HL-60 (cell line): ENCODE data around the gene ZNF652.

ENCODE experiments used
- DNase-seq, 2 experiments: peaks; one replicate each; pipeline ENCODE4 v3.0.0-alpha.2; 2010 to 2020; ENCODE audit warnings: low read depth in 1 of 2, low spot score in 1 of 2
- H3K27ac ChIP-seq: fragments of 250-450 bp; sonication (Bioruptor Pico); replicated peaks from 2 replicates; pipeline ENCODE4 v1.5.1; 2020; ENCODE audit warnings: mild to moderate bottlenecking, moderate library complexity
- H3K27me3 ChIP-seq: fragments of 250-450 bp; sonication (Bioruptor Pico); 2 replicates; pipeline ENCODE4 v1.5.1; 2021; ENCODE audit warnings: mild to moderate bottlenecking, moderate library complexity; ENCODE audit not compliant: insufficient read depth, poor library complexity, severe bottlenecking
- H3K4me3 ChIP-seq: replicated peaks from 2 replicates; pipeline ENCODE4 v1.5.1; 2011; ENCODE audit warnings: mild to moderate bottlenecking, control low read depth, low read length; ENCODE audit not compliant: insufficient read depth
- GABPA ChIP-seq: IDR thresholded peaks from 2 replicates; pipeline ENCODE4 v1.6.1; 2012; ENCODE audit warnings: low read depth
- POLR2AphosphoS5 ChIP-seq: IDR thresholded peaks from 2 replicates; pipeline ENCODE4 v1.6.1; 2012; ENCODE audit warnings: low read depth
- SPI1 ChIP-seq: IDR thresholded peaks from 2 replicates; pipeline ENCODE4 v1.6.1; 2012; ENCODE audit warnings: low read depth, mild to moderate bottlenecking, borderline replicate concordance
- TF ChIP-seq, protein P1 (sequence below): IDR thresholded peaks from one replicate; pipeline ENCODE4 v1.5.1; 2011; ENCODE audit warnings: low read length, control low read depth, inconsistent platforms; ENCODE audit not compliant: insufficient read depth
- TF ChIP-seq, protein P2 (sequence below): IDR thresholded peaks from 2 replicates; pipeline ENCODE4 v1.6.1; 2012; ENCODE audit warnings: low read depth; ENCODE audit not compliant: insufficient replicate concordance

Gene ZNF652

DNA sequence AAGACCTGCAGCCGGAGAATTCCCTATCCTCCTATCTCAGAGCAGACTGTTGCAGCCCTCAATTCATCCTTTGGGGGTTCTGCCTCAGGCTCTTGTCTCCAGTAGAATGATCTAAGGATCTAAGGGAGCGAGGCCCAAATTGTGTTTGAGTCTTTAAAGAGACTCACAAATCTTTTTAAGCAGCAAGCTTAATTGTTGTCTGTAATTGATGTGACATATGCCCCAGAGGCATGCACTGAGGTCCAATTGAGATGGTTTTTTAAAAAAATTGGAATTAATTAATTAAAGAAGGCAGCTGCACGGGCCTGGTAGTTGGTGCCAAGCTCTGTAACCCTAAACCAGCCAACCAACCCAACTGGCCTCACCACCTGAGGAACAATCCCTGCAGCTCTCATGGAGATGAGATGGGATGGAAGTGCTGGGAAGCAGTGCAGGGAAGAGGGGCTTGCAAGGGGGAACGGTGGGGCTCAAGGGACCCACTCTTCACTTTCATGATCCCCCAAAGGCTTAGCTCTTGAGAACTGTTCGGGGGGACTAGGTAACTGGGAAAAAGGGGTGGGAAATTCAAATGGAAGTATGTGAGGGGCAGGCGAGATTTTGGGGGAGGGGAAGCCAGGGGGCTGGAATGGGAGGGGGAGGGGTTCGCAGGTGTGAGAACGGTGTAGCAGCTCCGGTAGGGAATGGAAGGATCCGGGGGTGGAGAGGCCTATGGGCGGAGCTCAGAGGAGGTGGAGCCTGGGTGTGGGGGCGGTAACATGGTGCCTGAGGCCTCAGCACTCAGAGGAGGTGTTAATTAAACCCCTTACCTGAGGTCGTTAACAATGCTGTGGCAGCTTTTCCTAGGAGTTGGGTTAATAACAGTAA lies 9.2 kb upstream of the ZNF652 start:
- no peak for TF ChIP-seq POLR2AphosphoS5
- TF ChIP-seq GABPA, result no peak
- TF ChIP-seq, protein P1, sequence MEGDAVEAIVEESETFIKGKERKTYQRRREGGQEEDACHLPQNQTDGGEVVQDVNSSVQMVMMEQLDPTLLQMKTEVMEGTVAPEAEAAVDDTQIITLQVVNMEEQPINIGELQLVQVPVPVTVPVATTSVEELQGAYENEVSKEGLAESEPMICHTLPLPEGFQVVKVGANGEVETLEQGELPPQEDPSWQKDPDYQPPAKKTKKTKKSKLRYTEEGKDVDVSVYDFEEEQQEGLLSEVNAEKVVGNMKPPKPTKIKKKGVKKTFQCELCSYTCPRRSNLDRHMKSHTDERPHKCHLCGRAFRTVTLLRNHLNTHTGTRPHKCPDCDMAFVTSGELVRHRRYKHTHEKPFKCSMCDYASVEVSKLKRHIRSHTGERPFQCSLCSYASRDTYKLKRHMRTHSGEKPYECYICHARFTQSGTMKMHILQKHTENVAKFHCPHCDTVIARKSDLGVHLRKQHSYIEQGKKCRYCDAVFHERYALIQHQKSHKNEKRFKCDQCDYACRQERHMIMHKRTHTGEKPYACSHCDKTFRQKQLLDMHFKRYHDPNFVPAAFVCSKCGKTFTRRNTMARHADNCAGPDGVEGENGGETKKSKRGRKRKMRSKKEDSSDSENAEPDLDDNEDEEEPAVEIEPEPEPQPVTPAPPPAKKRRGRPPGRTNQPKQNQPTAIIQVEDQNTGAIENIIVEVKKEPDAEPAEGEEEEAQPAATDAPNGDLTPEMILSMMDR, result no peak
- no peak for TF ChIP-seq SPI1
- TF ChIP-seq, protein P2, sequence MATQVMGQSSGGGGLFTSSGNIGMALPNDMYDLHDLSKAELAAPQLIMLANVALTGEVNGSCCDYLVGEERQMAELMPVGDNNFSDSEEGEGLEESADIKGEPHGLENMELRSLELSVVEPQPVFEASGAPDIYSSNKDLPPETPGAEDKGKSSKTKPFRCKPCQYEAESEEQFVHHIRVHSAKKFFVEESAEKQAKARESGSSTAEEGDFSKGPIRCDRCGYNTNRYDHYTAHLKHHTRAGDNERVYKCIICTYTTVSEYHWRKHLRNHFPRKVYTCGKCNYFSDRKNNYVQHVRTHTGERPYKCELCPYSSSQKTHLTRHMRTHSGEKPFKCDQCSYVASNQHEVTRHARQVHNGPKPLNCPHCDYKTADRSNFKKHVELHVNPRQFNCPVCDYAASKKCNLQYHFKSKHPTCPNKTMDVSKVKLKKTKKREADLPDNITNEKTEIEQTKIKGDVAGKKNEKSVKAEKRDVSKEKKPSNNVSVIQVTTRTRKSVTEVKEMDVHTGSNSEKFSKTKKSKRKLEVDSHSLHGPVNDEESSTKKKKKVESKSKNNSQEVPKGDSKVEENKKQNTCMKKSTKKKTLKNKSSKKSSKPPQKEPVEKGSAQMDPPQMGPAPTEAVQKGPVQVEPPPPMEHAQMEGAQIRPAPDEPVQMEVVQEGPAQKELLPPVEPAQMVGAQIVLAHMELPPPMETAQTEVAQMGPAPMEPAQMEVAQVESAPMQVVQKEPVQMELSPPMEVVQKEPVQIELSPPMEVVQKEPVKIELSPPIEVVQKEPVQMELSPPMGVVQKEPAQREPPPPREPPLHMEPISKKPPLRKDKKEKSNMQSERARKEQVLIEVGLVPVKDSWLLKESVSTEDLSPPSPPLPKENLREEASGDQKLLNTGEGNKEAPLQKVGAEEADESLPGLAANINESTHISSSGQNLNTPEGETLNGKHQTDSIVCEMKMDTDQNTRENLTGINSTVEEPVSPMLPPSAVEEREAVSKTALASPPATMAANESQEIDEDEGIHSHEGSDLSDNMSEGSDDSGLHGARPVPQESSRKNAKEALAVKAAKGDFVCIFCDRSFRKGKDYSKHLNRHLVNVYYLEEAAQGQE, result no peak
- Histone ChIP-seq H3K27ac (no peak overlapping the region), H3K27me3 (no peaks in the 10 kb centered on the region), H3K4me3 (no peak overlapping the region)
- no peak for DNase-seq

DNA sequence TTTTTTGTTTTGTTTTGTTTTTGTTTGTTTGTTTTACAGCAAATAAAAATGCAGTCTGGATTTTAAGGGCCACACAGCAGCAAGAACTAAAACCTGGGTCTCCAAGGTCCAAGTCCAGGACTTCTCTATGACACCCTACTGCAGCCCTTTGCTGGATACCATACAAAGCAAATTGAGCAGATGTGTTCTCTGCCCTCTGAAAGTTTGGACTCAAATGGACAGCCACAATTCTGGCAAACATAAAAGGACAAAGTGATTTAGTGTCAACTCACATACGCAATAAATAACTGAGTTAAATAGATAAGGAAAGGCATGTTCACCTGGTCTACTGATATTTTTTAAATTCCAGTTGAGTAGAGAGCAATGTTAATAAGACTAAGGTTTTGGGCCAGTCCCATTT lies 7.7 kb upstream of the ZNF652 start:
- TF ChIP-seq, protein P1, result no peak
- TF ChIP-seq, protein P2, result no peak
- TF ChIP-seq GABPA (no peak), POLR2AphosphoS5 (no peak), SPI1 (no peak)
- Histone ChIP-seq H3K4me3 (no peak overlapping the region), H3K27me3 (no peaks in the 10 kb centered on the region), H3K27ac (no peak overlapping the region)
- no peak for DNase-seq

DNA sequence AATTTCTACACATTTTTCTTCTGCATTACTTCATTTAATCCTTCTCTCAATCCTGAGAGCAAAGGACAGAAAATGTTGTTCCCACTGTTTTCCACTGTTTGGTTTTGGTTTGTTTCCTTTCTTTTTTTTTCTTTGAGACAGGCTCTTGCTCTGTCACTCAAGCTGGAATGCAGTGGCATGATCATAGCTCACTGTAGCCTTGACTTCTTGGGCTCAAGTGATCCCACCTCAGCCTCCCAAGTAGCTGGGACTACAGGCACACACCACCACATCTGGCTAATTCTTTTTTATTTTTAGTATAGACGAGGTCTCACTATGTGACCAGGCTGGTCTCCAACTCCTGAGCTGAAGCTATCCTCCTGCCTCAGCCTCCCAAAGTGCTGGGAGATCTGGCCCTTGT lies 7.0 kb upstream of the ZNF652 start:
- H3K27ac ChIP-seq, result no peak overlapping the region
- H3K27me3 ChIP-seq, result no peaks in the 10 kb centered on the region
- no peak overlapping the region for H3K4me3 ChIP-seq
- TF ChIP-seq, protein P2, result no peak
- no peak for TF ChIP-seq POLR2AphosphoS5
- TF ChIP-seq, protein P1, result no peak
- no peak for TF ChIP-seq GABPA
- no peak for TF ChIP-seq SPI1
- no peak for DNase-seq
